ENCODE data around the gene CPXM2.

Gene CPXM2

GRCh38 chr10:123904834-123905409, 13.3 kb upstream of the CPXM2 start:
- no peak for DNase-seq (ENCODE audit: low read depth)

GRCh38 chr10:123903621-123904020, 12.0 kb upstream of the CPXM2 start:
- no peak for DNase-seq (ENCODE audit: low read depth)

- no peak for DNase-seq (ENCODE audit: low read depth)
These were observed 10.0 kb upstream of the CPXM2 start for GRCh38 chr10:123901621-123902020.

- DNase-seq (ENCODE audit: low read depth) = no peak
These were observed 5.5 kb upstream of the CPXM2 start for GRCh38 chr10:123897146-123897545.

GRCh38 chr10:123896246-123896927, 4.8 kb upstream of the CPXM2 start:
- DNase-seq (ENCODE audit: low read depth) = no peak

- no peak for DNase-seq (ENCODE audit: low read depth)
These were observed 2.0 kb upstream of the CPXM2 start for GRCh38 chr10:123893651-123894050.

- no peak for DNase-seq (ENCODE audit: low read depth)
These were observed 857 bp downstream of the CPXM2 start for GRCh38 chr10:123890756-123891143.

- DNase-seq (ENCODE audit: low read depth) = no peak
These were observed 1.4 kb downstream of the CPXM2 start for GRCh38 chr10:123890226-123890625.

GRCh38 chr10:123889821-123890220, 1.8 kb downstream of the CPXM2 start:
- DNase-seq (ENCODE audit: low read depth) = no peak

DNA sequence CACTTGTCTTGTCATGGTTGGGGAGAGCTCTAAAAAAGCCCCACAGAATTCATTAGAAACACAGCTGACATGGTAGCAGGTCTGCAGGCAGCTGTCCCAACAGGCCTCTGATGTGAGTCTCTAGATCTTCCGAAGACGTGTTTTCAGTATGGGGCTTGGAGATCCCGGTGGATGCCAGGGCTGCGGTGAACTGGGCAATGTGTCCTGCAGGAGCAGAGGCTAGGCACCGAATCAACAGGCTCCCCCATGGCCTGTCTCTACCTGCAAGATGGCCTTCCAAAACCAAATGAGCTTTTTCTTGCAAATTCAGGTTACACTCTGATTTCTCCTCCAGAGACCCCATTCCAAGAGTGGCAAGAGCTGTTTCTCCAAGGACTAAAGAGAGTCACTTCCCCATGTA, 2.9 kb downstream of the CPXM2 start:
- no peak for DNase-seq (ENCODE audit: low read depth)

- DNase-seq (ENCODE audit: low read depth) = no peak
These were observed 3.4 kb downstream of the CPXM2 start for GRCh38 chr10:123888256-123888655.

DNA sequence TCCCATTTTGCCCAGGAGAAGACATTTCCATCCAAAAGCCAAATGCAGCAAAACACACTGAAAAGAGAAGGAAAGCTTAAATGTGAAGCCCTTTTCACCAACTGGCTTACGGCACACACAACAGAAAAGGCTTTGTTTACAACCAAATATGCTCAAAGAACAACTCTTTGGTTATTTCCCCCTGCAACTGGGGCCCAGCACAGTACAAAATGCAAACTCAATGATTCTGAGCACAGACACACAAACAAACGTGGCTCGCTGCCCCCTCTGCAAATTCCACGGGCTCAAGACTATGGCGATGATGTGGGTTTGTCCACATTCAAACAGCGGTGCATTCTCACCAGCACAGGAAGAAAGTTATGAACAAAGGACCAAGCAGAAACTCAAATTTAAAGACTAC, 5.3 kb downstream of the CPXM2 start:
- DNase-seq (ENCODE audit: low read depth) = no peak

GRCh38 chr10:123885406-123886170, 6.0 kb downstream of the CPXM2 start:
- DNase-seq (ENCODE audit: low read depth) = no peak

GRCh38 chr10:123884907-123885381, 6.7 kb downstream of the CPXM2 start:
- no peak for DNase-seq (ENCODE audit: low read depth)

DNA sequence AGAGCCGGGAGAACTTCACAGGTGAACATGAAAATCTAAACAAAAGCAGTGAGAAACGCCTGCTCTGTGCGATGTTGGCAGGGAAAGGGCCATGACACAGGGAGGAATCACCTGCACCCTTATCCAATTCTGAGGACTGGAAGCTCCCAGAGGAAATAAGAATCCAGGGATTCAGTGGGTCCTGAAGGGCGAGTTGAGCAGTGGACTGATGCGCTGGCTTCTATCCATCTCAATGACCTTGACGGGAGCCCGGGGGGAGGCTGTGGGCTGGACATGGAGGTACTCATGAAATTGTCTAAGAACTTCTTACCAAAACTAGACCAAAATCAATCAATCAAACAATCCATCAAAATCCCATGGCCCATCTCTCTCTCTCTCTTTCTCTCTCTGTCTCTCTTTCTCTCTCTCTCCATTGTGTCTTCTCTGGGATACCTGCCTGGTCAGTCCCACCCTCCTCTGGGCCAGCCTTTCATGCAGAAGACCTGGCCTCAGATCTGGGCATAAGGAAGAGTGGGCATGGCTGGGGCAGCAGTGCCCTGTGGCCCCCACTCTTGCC, 7.2 kb downstream of the CPXM2 start:
- DNase-seq (ENCODE audit: low read depth) = no peak

DNA sequence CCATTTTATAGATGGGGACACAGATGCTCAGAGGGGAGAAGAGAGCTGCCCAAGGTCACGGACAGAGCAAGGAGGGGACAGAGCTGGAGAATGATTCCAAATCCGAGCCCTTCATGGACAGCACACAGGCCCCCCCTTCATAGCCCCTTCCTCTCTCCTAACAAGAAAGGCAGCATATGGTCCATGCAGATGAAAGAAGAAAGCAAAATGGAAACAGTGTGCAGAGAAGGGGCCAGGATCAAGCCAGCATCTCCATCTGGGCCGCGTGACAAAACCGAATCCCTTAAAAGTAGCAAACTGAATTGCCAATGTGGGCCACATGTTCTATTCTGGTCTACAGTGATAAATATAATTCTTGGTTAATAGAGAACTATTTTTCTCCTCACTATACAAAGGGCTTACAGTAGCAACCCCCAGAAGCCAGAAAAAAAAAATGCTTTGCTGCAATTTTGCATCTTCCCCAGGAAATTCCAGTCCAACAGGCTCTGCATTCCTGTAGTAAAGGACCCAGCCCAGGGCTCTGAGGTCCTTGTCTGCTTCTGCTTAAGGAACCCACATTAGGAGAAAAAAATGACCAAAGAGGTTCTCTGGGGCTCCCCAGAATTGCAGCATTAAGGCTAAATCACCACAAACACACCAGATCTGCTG, 7.8 kb downstream of the CPXM2 start:
- DNase-seq (ENCODE audit: low read depth) = no peak

DNA sequence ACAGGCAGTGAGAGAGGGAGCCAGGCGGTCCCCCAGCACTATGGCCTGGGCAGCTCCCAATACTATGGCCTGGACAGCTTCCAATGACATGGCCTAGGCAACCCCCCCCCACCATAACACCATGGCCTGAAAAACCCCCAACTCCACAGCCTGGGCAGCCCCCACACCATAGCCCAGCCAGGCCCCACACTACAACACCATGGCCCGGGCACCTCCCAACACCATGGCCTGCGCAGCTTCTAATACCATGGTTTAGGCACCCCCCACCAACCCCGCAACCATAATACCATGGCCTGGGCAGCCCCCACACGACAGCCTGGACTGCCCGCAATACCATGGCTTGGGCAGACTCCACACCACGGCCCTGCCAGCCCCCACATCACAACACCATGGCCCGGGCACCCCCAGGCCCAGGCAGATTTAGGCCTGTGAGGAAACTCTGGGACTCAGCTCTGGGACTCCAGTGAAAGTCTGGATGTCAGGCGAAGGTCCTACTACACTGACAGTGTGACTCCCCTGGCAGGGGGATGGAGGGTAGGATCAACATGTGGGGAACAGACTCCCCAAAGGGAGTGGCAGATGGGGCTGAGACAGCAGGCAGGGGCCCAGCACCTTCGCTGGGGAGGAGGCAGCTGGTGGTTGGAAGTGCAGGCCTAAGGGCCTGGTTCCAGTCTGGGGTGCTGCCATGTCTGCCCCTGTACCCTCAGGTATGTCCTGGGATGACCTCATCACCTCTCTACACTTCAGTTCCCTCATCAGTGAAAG, 8.7 kb downstream of the CPXM2 start:
- no peak for DNase-seq (ENCODE audit: low read depth)

DNA sequence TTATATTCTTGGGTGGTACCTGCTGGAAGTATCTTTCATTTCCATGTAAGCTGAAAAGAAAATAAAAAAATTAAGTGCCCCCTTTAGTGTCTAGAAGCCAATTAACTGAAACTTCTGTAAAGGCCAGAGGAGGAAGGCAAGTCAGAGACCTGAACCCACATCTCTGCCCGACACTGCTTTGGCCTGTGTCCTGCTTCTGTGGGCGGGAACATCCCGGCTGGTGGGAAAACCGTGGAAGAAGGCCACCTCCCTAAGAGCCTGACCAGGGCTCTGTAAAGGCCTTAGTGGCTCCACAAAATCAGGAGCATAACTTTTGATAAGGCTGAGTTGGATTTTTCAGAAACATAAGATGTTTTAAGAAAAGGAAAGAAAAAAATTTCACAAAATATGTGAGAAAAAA, 9.4 kb downstream of the CPXM2 start:
- no peak for DNase-seq (ENCODE audit: low read depth)

GRCh38 chr10:123879606-123880257, 11.9 kb downstream of the CPXM2 start:
- DNase-seq (ENCODE audit: low read depth) = no peak

- DNase-seq (ENCODE audit: low read depth) = no peak
These were observed 12.8 kb downstream of the CPXM2 start for GRCh38 chr10:123878666-123879303.

GRCh38 chr10:123870260-123870659, 21.3 kb downstream of the CPXM2 start:
- DNase-seq (ENCODE audit: low read depth) = no peak

Data from stimulated activated CD8-positive, alpha-beta memory T cell treated with anti-CD3 and anti-CD28 coated beads, Interleukin-4, amount 100 ng/mL, for 24 hours (primary cell).